HUES6 (cell line): ENCODE data around the gene H2BK1.

Source experiments
- H3K27ac ChIP-seq: 2 replicates; pipeline ENCODE4 v1.7.0; 2013; ENCODE audit warnings: low read depth, mild to moderate bottlenecking, low read length, inconsistent platforms
- H3K27me3 ChIP-seq: 2 replicates; pipeline ENCODE4 v1.6.1; 2013; ENCODE audit warnings: low read length; ENCODE audit not compliant: control insufficient read depth, insufficient read depth
- H3K36me3 ChIP-seq: 2 replicates; pipeline ENCODE4 v1.6.1; 2013; ENCODE audit warnings: low read length; ENCODE audit not compliant: control insufficient read depth, insufficient read depth
- H3K4me1 ChIP-seq: 2 replicates; pipeline ENCODE4 v1.6.1; 2013; ENCODE audit warnings: low read length; ENCODE audit not compliant: control insufficient read depth, insufficient read depth
- H3K4me3 ChIP-seq: 2 replicates; pipeline ENCODE4 v1.5.1; 2013; ENCODE audit warnings: low read depth, low read length
- H3K9ac ChIP-seq: one replicate; pipeline ENCODE4 v1.6.1; 2013; ENCODE audit warnings: mild to moderate bottlenecking, low read length
- H3K9me3 ChIP-seq: 2 replicates; pipeline ENCODE4 v1.6.1; 2013; ENCODE audit warnings: low read depth, low read length; ENCODE audit not compliant: control insufficient read depth, insufficient read depth

H2BK1 gene

DNA sequence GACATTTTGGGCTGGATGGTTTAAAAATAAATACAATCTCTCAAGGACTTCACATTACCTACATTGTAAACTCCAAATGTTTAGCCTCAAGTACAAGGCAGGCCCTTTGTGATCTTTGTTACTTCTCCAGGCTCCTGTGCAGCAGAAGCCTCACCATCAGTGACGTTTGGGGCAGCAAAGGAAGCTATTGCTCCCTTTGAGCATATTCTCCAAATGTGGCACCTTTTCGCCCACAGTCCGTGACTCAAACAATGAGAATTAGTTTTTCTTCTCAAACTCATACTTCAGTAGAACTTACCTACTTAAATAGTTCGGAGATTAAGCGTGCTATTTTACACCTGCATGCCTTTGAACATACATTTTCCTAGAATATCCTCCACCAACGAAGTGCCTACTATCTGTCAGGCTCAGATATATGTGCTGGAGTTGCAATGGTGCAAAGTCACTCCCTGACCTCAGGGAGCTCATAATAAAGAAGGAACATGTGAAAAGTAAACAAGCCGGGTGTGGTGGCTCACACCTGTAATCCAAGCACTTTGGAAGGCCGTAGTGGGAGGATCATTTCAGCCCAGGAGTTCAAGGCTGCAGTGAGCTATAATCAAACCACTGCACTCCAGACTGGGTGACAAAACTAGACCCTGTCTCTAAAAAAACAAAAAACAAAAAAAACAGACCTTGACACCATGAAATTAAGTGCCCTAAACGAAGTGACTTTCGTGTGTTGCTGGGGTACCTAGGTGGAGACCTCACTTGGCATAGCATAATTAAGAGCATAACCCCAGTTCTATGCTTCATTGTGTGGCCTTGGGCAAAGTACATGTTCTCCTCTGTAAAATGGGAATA is 18.0 kb upstream of the H2BK1 start:
- H3K36me3 ChIP-seq, result peaks cover 20% of the 10 kb centered on the region
- H3K9ac ChIP-seq, result peak overlapping the region; percentile 84
- no peaks in the 10 kb centered on the region for H3K9me3 ChIP-seq
- H3K27ac ChIP-seq, result peak overlapping the region; percentile 78; the same call in 1 of the 2 replicates
- no peaks in the 10 kb centered on the region for H3K27me3 ChIP-seq
- peaks cover 20% of the 10 kb centered on the region for H3K4me1 ChIP-seq
- peak overlapping the region; percentile 97 for H3K4me3 ChIP-seq

DNA sequence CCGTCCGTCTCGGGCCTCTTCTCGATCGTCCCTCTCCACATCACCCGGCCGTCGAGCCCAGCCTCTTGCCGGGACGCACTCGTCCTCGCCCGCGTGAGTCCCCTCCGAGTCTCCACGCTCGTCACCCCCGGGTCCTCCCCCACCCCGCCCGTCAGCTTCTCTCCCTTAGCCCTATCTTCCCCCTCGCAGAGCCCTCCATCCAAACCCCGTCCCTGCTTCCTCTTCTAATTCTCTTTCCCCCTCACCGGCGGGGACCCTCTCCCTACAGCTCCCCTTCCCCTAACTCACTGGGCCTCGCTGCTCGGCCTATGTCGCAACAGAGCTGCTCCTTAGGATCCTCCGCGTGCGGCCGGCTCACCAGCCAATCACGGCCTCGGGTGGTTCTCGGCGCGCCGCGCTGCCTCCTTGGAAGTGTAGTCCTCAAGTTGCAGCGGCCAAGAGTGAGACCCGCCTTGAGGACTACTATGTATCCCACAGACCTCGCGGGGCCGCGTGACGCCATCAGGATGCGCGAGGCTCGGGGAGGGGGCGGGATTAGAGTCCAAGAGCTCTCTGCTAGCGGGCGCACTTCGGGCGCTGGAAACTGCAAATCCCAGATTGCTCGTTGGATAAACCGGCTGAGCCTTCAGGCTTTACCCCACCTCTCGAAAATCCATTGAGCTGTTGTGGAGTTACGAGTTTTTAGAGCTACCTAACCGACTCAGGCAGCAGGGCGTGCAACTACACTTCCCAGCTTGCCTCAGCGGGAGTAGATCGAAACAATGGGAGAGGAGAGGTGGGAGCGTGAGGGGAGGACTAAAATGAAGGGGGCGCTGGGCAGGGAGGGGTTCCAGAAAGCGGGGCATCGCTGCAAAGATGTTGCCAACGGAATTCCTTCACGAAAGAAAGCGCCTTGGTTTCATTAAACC is 16.8 kb upstream of the H2BK1 start, which contains the start of gene ABCF2:
ABCF2 (minus strand) TSS at position 331 of the 908 bp plus-strand sequence. CDS start 747 bp downstream, outside the sequence.
- Histone ChIP-seq H3K9ac (peak within 1 kb of the TSS; percentile 84), H3K27me3 (no peaks in the 10 kb centered on the region), H3K36me3 (peaks cover 31% of the 10 kb centered on the region), H3K4me3 (peak within 1 kb of the TSS; percentile 97), H3K4me1 (peaks cover 18% of the 10 kb centered on the region; the same call in 1 of the 2 replicates), H3K27ac (peak within 1 kb of the TSS; percentile 78), H3K9me3 (no peaks in the 10 kb centered on the region)

DNA sequence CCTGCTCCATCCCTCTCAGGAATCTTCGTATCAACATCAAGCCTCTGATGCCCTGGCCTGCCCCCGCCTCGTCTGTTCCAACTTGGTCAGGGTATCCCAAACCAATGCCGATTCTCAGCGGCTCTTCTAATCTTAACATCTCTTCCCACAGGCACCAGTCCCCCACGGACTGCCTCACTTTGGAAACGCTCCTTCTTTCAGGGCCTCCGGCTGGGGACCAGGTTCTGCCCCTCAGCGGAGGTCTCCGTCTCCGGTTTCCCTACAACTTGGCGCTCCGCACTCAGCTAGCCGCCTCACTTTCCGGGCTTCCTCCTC is 16.2 kb upstream of the H2BK1 start:
- Histone ChIP-seq H3K9me3 (no peaks in the 10 kb centered on the region), H3K4me1 (peaks cover 13% of the 10 kb centered on the region; the same call in 1 of the 2 replicates), H3K36me3 (peaks cover 36% of the 10 kb centered on the region), H3K27me3 (no peaks in the 10 kb centered on the region), H3K27ac (no peak overlapping the region; the same call in 1 of the 2 replicates), H3K9ac (peak overlapping the region; percentile 78), H3K4me3 (peak overlapping the region; percentile 97)

DNA sequence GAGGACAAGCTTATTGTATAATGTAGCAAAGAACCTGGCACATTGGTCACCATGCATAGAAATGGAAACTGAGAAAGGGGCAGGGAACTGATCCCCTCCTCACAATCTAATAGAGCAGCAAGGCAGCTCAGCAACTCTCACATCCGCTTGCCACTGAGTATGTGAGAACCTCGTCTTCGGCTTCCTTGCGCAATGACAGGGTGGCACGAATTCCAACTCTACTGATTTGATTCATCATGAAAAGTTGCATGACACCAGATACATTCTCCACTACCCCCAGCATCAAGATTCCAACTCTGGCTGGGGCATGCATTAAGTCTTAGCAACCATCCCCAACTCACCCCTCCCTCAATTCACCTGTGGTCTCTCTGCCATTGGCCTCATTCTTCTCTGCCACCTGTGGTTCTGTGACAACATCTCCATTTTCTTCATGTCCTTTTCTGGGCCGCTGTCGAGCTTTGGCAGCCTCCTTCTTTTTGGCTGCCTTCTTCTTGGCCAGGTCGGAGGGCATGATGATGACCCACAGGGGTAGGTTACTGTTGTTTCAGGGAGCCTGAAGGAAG is 15.7 kb upstream of the H2BK1 start:
- Histone ChIP-seq H3K9me3 (no peaks in the 10 kb centered on the region), H3K9ac (peak overlapping the region; percentile 78), H3K36me3 (peaks cover 39% of the 10 kb centered on the region), H3K27me3 (no peaks in the 10 kb centered on the region), H3K27ac (no peak overlapping the region), H3K4me3 (peak overlapping the region; percentile 97), H3K4me1 (peaks cover 13% of the 10 kb centered on the region; the same call in 1 of the 2 replicates)

- Histone ChIP-seq H3K27ac (no peak overlapping the region), H3K4me3 (no peak overlapping the region), H3K9ac (no peak overlapping the region), H3K27me3 (no peaks in the 10 kb centered on the region), H3K9me3 (no peaks in the 10 kb centered on the region), H3K36me3 (peaks cover 60% of the 10 kb centered on the region), H3K4me1 (peaks cover 13% of the 10 kb centered on the region; the same call in 1 of the 2 replicates)
Observed at GRCh38 chr7:151223728-151224127, 13.4 kb upstream of the H2BK1 start.

DNA sequence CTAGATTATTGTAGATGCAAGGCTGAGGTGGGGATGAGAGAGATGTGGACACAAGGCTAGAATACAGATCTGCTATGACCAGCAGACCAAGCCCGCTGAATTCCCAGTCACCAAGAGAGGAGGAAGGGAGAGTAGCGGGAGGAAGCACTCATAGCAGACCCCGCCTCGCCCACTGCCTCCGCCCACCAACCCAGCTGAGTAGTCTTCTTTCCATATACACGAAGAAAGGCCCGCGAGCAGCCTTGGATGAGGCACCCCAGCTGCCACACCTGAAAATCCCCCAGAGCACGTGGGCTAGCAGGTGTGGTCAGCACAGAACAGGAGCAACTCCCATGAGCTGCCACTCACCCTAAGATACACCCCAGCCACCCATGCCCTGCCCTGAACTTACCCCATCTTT is 7.9 kb upstream of the H2BK1 start:
- Histone ChIP-seq H3K9me3 (no peaks in the 10 kb centered on the region), H3K27me3 (no peaks in the 10 kb centered on the region), H3K4me1 (no peaks in the 10 kb centered on the region), H3K27ac (no peak overlapping the region), H3K9ac (no peak overlapping the region), H3K4me3 (no peak overlapping the region), H3K36me3 (peaks cover 94% of the 10 kb centered on the region)

DNA sequence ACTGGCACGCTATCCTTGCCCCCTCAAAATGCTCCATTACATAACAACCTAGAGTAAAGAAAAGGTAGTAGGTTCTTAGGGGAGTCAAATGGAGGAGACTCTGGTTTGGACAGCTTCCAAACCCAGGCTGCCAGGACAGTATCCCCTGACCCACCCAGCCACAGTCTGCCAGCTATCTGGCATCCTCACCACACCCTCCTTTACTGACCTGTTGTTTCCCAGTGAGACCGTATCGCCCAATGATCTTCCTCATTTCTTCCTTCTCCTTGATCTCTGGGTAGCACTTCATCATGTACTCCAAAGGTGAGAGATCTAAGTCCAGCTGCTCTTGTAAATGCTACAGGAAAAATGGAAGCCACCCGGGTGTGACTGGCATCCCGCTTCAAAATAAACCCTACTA is 5.1 kb upstream of the H2BK1 start:
- peaks cover 82% of the 10 kb centered on the region for H3K36me3 ChIP-seq

DNA sequence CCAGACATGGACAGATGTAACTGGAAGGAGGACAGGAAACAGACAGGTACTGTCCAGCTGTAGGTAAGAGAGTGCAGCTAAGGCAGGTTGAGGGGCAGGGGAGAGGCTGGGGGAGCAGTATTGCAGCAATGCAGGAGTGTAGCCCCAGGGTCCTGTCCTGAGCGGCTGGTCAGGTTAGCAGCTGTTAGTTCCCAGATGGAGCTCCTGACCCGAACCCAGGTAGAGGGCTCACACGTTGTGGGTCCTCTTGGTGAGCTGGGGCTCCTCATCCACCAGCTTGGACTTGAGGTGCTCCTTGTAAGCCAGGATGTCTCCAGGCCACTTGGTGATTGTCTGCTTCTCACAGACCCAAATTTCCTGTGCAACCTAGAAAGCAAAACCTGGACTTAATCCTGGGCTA is 3.5 kb upstream of the H2BK1 start:
- Histone ChIP-seq H3K27me3 (no peaks in the 10 kb centered on the region), H3K4me1 (0 out of 2 replicates have a peak, but pooled peaks cover 4% of the 10 kb centered on the region), H3K9me3 (no peaks in the 10 kb centered on the region), H3K9ac (no peak overlapping the region), H3K27ac (no peak overlapping the region), H3K4me3 (no peak overlapping the region), H3K36me3 (peaks cover 69% of the 10 kb centered on the region)

More for the DNA sequence above, 5.1 kb upstream of the H2BK1 start:
- Histone ChIP-seq H3K9ac (no peak overlapping the region), H3K27me3 (no peaks in the 10 kb centered on the region), H3K4me3 (no peak overlapping the region), H3K4me1 (0 out of 2 replicates have a peak, but pooled peaks cover 4% of the 10 kb centered on the region), H3K27ac (no peak overlapping the region), H3K9me3 (no peaks in the 10 kb centered on the region)

DNA sequence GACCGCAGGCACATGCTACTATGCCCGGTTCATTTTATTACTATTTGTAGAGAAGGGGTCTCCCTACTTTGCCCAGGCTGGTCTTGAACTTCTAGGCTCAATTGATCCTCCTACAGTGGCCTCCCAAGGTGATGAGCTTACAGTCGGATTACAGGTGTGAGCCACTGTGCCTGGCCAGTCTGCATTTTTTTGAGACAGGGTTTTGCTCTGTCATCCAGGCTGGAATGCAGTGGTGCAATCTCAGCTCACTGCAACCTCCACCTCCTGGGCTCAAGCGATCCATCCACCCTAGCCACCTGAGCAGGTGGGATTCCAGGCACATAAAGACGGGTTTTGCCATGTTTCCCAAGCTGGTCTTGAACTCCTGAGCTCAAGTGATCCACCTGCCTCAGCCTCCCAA is 2.3 kb upstream of the H2BK1 start:
- H3K36me3 ChIP-seq, result peaks cover 57% of the 10 kb centered on the region
- H3K27me3 ChIP-seq, result no peaks in the 10 kb centered on the region

DNA sequence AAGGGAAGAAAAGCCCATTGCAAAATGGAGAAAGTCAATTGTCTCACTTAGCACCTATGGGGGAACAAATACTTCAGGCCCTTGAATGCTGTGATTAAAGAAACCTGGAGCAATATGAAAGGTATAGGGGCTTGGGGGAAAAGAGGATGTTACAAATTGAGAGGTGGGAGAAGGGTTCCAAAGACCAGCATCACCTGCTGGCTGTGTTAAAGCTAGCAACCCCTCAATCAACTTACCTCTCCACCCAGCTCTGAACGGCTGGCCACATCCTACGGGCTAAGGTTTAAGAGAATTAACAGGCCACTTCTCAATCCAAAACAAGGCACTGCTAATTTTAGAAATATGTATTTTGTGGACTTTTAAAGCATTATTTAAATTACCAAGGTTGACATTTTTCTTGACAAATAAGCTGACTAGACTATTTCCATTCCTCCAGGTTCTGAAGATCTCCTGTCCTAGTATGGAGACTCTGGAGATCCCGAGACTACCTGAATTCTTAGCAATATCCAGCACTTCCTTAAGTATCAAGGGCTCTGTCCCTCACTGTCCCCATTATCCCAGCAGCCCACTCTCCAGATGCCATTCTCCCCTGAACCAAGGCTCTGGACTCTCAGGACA is 976 bp upstream of the H2BK1 start:
- H3K4me3 ChIP-seq, result no peak overlapping the region
- H3K4me1 ChIP-seq, result 0 out of 2 replicates have a peak, but pooled peaks cover 4% of the 10 kb centered on the region
- no peaks in the 10 kb centered on the region for H3K9me3 ChIP-seq
- H3K36me3 ChIP-seq, result peaks cover 44% of the 10 kb centered on the region
- H3K27ac ChIP-seq, result no peak overlapping the region
- H3K9ac ChIP-seq, result no peak overlapping the region
- H3K27me3 ChIP-seq, result no peaks in the 10 kb centered on the region; the same call in 1 of the 2 replicates

More for the DNA sequence above, 2.3 kb upstream of the H2BK1 start:
- H3K4me1 ChIP-seq, result 0 out of 2 replicates have a peak, but pooled peaks cover 4% of the 10 kb centered on the region
- H3K4me3 ChIP-seq, result no peak overlapping the region
- H3K27ac ChIP-seq, result no peak overlapping the region
- H3K9me3 ChIP-seq, result no peaks in the 10 kb centered on the region
- no peak overlapping the region for H3K9ac ChIP-seq
